Erythroblast (primary cell): ENCODE data around the gene AKAP1.

ENCODE experiments used
- DNase-seq, 2 experiments: peaks; one replicate each; lab custom pipeline; 2025; lab: John Stamatoyannopoulos, UW
- GATA1 ChIP-seq: IDR thresholded peaks from 2 replicates; pipeline ENCODE4 v1.6.1; 2011; ENCODE audit warnings: low read depth, mild to moderate bottlenecking, control low read depth, low read length, moderate library complexity
- POLR2A ChIP-seq: IDR thresholded peaks from 2 replicates; pipeline ENCODE4 v1.6.1; 2011; ENCODE audit warnings: mild to moderate bottlenecking, low read length

AKAP1 gene

GRCh38 chr17:57084802-57085447 lies at the start of gene AKAP1:
TSS of gene AKAP1 (plus strand) at chr17:57085246. CDS start at chr17:57105465, 20,219 bp downstream.
- TF ChIP-seq GATA1 (no peak), POLR2A (peak; percentile 94)
- DNase-seq, result peak; percentile 96 to 98

- TF ChIP-seq GATA1 (no peak), POLR2A (no peak)
- DNase-seq, result no peak
Observed at GRCh38 chr17:57035971-57036481, 49.0 kb upstream of the AKAP1 start.

DNA sequence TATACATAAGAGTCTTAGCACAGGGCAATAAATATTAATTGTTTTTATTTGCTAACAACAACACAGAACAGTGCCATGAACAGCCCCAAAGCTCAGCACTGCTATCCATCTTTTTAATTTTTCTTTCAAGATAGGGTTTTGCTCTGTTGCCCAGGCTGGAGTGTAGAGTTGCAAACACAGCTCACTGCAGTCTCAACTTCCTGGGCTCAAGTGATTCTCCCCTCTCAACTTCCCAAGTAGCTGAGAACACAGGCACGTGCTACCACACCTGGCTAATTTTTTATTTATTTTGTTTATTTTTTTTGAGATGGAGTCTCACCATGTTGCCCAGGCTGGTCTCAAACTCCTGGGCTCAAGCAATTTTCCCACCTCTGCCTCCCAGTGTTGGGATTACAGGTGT lies 47.6 kb upstream of the AKAP1 start:
- DNase-seq, result no peak
- TF ChIP-seq POLR2A (no peak), GATA1 (no peak)

DNA sequence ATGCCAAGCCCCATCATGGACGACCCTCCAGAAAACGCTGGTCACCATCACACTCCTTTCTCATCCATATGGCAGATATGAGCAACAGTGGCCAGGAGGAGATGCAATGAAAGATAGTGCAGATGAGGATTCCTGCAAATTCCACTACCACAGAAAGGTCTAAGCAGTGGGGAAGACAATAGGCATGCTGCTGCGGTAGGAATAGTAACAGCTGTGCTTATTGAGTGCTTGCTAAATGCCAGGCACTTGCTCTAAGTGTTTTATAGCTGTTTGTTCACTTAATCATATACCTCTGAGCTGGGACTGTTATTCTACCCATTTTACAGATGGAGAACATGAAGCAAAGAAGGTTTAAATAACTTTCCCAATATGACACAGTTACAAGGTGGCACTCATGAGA lies 46.6 kb upstream of the AKAP1 start:
- TF ChIP-seq GATA1 (no peak), POLR2A (no peak)
- DNase-seq, result no peak

DNA sequence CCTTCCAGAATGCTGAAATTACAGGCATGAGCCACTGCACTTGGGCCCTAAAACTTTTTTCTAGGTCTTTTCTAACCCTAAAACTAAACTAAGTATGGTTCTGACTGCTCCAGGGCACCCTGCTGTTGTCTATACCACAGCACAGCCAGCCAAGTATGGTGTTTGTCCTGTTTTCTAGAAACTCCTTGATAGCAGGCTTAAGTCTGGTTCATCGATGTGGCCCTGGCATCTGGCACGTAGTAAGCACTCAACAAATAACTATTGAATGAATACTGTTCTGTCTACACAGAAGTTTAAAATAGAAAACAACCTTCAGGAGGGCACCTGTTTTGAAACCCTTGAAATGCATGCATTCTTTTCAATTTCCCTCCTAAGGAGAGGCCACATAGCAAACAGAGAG lies 44.5 kb upstream of the AKAP1 start:
- TF ChIP-seq POLR2A (no peak), GATA1 (no peak)
- DNase-seq, result no peak

DNA sequence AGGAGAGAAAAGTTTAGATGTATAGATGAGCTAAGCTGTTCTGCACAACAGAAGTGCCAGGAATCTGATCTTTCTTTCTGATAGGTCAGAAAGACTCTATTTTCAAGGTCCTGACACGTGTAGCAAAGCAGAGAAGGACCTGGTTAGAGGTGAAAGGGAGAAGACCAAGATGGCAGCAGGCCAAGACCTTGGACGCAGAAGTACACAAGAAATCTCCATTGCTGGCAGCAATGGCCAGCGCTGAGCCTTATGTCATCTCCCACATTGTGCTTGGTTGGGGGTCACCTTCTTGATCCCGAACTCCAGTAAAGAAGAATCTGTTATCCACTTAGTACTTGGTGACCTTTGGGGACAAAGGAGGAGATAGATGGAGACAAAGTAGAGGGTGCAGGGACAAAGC lies 41.8 kb upstream of the AKAP1 start:
- no peak for DNase-seq
- TF ChIP-seq GATA1, result no peak
- TF ChIP-seq POLR2A, result no peak

DNA sequence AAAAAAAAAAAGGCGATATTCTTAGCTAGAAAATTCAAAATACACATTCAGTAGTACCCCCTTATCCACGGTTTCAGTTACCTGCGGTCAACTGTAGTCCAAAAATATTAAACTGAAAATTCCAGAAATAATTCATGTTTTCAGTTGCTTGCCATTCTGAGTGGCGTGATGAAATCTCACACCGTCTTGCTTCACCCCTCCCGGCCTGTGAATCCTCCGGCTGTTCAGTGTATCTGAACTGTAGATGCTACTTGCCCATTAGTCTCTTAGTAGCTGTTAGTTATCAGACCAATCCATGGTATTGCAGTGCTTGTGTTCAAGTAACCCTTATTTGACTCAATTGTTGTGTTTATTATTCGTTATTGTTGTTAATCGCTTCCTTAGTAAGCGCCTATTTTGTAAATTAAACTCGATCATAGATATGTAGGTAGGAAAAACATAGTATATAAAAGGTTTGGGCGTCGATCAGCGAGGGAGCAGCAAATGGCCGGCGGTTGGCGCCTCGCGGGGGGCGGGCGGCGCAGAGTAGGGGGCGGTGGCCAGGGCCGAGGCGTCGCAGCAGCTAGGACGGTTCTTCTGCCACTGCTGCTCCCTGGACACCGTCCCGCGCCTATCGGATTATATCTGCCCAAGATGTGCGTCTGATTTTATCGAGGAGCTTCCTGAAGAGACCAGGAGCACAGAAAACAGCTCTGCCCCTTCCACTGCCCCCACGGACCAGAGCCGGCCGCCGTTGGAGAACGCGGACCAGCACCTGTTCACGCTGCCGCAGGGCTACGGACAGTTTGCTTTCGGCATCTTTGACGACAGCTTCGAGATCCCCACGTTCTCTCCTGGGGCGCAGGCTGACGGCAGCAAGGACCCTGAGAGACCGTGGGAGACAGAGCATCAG lies 39.8 kb upstream of the AKAP1 start:
- TF ChIP-seq POLR2A (no peak), GATA1 (no peak)
- DNase-seq, result no peak

DNA sequence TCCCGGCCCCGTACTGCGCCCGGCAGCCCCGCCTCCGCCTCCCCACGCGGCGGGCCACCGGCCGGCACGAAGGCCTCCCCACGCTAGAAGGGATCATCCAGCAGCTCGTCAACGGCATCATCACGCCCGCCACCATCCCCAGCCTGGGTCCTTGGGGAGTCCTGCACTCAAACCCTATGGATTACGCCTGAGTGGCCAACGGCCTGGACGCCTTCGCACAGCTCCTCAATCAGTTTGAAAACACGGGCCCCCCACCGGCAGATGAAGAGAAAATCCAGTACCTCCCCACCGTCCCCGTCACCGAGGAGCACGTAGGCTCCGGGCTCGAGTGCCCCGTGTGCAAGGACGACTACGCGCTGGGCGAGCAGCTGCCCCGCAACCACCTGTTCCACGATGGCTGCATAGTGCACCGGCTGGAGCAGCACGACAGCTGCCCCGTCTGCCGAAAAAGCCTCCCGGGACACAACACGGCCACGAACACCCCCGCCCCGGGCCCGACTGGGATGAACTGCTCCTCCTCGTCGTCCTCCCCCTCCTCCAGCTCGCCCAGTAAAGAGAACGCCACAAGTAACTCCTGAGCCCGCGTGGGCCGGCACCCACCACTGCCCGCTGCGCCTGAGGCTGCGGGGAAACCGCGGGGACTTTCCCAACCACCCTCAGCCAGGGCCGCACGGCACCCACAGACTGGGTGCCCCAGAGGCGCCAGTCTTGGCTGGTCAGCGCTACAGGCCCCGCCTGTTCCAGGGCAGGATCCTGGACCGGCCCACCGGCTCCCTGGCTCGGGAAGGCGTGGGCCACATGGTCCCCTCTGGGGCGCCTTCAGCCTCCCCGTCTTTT lies 39.0 kb upstream of the AKAP1 start:
- no peak for DNase-seq
- no peak for TF ChIP-seq GATA1
- TF ChIP-seq POLR2A, result no peak

DNA sequence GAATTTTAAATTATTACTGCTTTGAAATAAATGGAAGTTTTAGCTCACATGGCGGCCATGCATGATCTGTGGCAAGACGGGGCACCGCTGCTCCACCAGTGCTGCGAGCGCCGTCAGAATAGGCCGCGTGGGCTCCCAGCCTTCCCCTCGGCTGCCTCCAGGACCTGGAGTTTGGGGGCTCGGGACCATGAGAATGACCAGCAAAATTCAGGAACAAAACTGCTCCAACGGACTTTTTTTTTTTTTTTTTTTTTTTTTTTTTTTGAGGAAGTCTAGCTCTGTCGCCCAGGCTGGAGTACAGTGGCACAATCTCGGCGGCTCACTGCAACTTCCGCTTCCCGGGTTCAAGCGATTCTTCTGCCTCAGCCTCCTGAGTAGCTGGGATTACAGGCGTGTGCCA lies 38.3 kb upstream of the AKAP1 start:
- no peak for DNase-seq
- TF ChIP-seq POLR2A (no peak), GATA1 (no peak)

- no peak for TF ChIP-seq POLR2A
- TF ChIP-seq GATA1, result no peak
- no peak for DNase-seq
Observed at GRCh38 chr17:57048096-57048495, 37.0 kb upstream of the AKAP1 start.

GRCh38 chr17:57050306-57050705 lies 34.7 kb upstream of the AKAP1 start:
- no peak for DNase-seq
- no peak for TF ChIP-seq GATA1
- no peak for TF ChIP-seq POLR2A

GRCh38 chr17:57051886-57052361 lies 33.1 kb upstream of the AKAP1 start:
- TF ChIP-seq GATA1 (no peak), POLR2A (no peak)
- DNase-seq, result no peak

GRCh38 chr17:57062865-57063264 lies 22.2 kb upstream of the AKAP1 start:
- DNase-seq, result no peak

More at GRCh38 chr17:57062865-57063264, 22.2 kb upstream of the AKAP1 start:
- TF ChIP-seq GATA1 (no peak), POLR2A (no peak)
